ENCODE measurements around the gene SOX12.
A peak's percentile ranks its signal among the peaks of the same experiment; 100 is the strongest.
"Not testable (repeated sequence)": the region's sequence is repeated elsewhere in the genome, so short reads cannot be mapped to it uniquely, and the experiment has no call there.

The SOX12 gene

DNA sequence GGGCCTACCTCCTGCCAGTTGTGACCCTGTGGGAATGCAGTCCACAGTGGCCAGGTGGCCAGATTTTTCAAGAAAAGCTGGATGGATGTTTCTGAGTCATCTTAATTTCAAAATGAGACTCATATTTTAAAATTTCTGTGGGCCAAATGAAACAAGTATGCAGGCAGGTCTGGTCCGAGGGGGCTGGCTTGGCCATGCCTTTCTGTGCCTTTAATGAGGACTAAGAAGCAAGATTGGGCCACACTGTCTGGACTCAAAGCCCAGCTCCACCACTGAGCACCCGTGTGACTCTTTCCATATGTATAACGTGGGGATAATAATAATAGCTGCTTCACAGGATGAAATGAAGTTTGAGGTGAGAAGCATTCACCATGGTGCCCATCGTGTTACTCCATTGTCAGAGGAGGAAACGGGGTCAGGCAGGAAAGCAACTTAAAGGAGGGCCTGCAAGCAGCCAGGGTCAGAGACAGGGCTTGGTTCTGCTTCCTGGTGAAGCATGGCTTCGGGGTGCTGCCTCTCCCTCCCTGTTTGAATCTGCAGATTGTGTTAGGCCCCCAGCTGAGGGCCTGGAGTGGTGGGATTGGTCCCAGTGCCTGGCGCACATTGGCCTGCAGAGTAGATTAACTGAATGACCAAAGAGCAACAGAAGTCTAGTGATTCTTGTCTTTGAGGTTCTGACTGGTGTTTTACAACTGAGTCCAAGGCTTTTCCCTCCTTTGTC is 3.8 kb downstream of the SOX12 start:
- no peak for DNase-seq

GRCh38 chr20:329851-330232 is 4.5 kb downstream of the SOX12 start:
- DNase-seq = no peak

DNA sequence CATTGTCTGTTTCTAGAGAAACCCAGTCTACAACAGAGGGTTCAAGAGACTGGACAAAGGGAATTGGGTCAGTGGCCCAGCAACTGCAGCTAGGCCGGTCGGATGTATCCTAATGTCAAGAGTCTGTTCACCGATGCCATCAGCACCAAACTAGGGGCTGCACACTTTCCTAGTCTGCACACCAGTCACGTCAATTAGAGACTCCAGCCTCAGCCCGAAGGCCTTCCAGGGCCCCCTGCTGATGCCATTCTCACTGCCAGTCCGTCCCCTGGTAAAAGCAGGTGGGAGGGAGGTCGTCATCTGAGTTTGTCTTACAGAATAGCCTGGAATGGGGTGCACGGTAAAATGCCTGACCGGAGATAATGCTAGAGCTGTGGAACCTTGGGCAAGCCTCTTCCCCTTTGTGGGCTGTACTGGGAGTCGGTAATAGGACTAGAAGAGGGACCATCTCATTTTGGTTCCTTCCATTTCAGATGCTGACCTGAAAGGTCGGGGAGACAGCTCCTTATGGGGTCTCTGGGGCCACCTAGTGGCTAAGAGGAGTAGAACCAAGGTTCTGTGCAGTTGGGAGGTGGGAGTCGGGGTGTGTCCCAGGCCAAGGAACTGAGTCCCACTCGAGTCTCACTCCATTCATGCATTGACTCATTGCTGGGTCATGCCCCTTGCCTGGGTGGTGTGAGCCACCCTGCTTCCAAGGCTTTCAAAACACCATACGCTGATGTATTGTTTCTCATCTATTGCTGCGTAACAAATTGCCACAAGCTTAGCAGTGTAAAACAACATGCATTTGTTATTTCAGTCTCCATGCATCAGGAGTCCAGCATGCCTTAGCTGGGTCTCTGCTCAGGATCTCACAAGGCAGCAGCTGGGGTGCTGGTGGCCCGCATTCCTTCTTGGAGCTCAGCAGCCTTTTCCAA is 5.1 kb downstream of the SOX12 start:
- peak; percentile 61 to 63 for DNase-seq

DNA sequence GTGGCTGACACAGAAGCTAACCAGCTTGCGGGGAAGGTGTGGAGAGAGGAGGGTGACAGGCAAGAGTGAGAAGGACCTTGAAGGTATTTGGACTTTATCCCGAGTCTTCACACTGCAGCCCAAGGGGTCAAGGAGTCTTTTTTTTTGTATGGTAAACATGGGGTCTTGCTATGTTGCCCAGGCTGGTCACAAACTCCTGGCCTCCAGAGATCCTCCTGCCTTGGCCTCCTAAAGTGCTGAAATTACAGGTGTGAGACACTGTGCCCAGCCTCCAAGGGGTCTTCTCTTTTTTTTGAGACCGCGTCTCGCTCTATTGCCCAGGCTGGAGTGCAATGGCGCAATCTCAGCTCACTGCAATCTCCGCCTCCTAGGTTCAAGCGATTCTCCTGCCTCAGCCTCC is 9.2 kb downstream of the SOX12 start:
- DNase-seq = no peak

GRCh38 chr20:336040-336439 is 10.7 kb downstream of the SOX12 start:
- DNase-seq = not testable (repeated sequence)

DNA sequence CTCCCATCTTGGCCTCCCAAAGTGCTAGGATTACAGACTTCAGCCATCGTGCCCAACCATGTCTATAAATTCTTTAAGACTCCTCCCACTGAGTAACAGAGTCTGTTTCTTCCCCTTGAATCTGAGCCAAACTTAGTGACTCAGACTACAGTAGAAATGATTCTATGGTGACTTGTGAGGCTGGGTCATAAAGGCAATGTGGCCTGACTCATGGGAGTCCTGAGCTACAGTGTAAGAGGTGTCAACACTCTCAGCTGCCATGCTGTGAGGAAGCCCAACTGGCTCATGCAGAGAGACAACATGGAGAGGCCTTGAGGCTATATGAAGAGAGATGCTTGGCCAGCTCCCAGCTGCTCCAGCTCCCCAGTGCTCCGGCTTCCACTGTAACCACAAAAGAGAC is 16.3 kb downstream of the SOX12 start:
- DNase-seq = no peak

- DNase-seq = no peak
These were observed 17.8 kb downstream of the SOX12 start for GRCh38 chr20:343107-343506.

- DNase-seq = no peak
These were observed 20.8 kb downstream of the SOX12 start for GRCh38 chr20:346033-346639.

DNA sequence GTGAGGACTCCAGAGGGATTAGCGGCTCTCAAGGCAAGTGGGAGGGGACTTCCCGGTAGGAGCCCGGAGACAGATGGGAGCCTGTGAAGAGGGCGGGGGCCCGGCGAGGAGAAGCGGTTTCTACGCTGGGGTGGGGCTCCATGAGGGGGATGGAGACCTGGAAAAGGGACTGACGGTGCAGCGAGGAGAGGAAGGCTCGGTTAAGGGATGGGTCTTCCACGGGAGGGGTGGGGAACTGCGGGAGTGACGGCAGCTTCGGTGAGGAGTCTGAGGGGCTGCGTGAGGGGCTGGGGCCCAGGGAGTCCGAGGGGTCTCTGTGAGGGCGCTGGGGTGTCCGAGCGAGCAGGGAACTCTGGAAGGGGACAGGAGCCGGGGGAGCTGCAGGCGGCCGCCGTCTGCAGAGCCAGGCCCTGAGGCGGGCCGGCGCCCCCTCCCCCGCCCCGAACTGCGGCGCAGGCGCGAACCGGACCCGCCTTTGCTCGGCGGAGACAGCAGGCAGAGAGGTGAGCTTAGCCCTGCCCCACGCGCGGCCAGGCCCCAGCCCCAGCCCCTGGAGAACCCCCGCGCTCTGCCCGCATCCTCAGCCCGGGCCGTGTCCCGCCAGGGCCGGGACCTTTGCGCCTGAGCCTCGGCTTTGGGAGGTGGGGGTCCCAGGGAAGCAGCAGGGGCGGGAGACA is 21.4 kb downstream of the SOX12 start, which contains the start of gene NRSN2:
TSS of gene NRSN2 (plus strand) at position 472 of the 677 bp plus-strand sequence. CDS start 2,533 bp downstream, outside the sequence.
- DNase-seq = peak in 1 of 2 donors; percentile 8

DNA sequence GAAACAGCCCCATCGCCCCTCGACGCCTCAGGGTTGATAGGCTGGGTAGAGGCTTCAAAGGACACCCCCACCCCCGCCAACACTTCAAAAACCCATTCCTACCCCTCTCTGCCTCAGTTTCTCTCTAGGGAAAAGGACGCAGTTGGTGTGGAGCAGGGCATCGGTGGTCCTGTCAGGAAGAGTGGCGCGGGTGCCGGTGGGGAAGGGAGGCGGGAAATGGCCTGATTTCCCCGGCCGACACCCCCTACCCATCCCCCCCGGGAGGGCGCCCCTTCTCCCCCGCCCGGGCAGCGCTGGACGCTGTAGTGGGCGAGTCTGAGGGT is 21.9 kb downstream of the SOX12 start:
- no peak for DNase-seq

GRCh38 chr20:347640-348484 is 22.5 kb downstream of the SOX12 start:
- DNase-seq = peak; percentile 39 to 60

DNA sequence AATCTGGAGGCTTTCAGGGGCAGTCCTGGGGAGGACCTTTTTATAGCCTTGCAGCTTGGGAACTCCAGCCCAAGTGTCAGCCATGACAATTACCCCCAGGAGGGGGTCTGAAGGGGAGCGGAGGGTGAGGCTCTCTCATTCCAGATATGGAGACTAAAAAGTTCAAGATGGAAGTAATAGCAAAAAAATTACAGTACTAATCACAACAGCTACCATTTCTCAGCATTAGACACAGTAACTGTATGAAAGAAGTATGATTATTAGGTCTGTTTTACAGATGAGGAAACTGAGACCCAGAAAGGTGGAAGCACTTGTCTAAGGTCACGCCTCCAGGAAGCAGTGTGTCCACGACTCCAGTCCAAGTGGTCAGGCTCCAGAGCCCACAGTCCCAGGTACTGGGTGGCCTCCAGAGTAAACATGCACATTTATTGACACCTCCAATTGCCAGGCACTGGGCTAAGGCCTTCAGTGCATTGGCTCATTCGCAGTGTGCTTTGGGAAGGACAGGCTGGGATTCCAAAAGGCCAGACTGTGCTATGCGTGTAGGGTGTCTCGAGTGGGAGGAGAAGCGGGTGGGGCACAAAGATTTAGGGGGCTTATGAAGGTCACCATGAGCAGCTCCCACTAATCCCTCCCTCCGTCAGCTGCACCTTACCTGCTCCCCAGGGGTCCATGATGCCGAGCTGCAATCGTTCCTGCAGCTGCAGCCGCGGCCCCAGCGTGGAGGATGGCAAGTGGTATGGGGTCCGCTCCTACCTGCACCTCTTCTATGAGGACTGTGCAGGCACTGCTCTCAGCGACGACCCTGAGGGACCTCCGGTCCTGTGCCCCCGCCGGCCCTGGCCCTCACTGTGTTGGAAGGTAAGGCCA is 23.9 kb downstream of the SOX12 start:
- DNase-seq = no peak

DNA sequence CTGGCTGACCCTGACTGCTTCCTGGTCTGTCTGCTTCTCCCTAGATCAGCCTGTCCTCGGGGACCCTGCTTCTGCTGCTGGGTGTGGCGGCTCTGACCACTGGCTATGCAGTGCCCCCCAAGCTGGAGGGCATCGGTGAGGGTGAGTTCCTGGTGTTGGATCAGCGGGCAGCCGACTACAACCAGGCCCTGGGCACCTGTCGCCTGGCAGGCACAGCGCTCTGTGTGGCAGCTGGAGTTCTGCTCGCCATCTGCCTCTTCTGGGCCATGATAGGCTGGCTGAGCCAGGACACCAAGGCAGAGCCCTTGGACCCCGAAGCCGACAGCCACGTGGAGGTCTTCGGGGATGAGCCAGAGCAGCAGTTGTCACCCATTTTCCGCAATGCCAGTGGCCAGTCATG is 27.8 kb downstream of the SOX12 start:
- DNase-seq = no peak

DNA sequence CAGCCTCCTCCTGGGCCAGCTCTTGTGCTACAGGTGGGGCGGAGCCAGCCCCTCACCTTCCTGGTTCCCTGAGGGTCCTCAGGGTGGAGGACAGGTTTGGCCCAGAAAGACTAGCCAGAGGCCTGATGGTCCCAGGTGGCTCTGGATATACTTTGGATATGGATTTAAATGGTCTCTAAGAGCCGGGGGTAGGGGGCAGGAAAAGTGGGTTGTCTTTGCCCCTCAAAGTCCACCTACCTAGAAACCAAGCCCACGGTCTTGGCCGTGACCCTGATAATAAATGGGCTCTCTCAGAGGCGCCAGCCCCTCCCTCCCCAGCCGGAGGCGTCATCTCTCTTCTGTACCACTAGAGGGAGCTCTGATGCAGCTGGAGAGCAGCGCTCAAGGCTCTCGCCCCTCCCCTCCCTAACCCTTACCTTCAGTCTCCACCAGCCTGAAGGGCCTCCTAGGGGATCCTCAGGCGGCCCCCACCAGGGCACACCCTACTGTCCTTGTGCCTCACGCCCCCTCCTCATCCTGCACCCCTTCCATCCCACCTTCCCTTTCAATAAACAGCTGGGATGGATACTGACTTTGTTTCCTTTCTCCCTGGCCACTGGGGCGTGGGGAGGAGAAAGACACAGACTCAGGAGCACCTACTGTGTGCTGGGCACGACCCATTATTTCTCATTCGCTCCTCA is 29.1 kb downstream of the SOX12 start:
- DNase-seq = peak; percentile 73 to 83

- DNase-seq = not testable (repeated sequence)
These were observed 30.8 kb downstream of the SOX12 start for GRCh38 chr20:356154-356553.

DNA sequence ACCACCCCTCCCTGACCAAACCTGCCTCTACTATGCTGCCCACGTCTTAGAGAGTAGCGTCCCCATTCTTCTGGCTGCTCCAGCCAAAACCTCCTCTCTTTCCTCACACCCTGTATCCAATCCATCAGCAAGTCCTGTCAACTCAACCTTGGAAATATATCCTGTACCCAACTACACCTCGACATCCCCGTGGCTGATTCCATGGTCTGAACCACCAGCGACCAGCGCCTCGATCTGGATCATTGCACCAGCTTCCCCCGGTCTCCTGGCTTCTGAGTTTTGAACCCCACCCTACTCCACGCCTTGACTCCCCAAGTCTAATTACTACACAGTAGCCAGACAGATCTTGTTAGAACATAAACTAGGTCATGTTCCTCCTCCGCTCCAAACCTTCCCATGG is 31.4 kb downstream of the SOX12 start:
- no peak for DNase-seq

GRCh38 chr20:358891-359555 is 33.7 kb downstream of the SOX12 start:
- no peak for DNase-seq

- no peak for DNase-seq
These were observed 36.2 kb downstream of the SOX12 start for GRCh38 chr20:361561-361960.

GRCh38 chr20:362271-363254 is 37.2 kb downstream of the SOX12 start:
- peak; percentile 21 to 38 for DNase-seq
